HG03025 (cell line): ENCODE measurements around the gene USP36.
"Not testable (repeated sequence)": the region's sequence is repeated elsewhere in the genome, so short reads cannot be mapped to it uniquely, and the experiment has no call there.

Experiments used
- ATAC-seq: cut with Tn5 transposase; IDR thresholded peaks from one replicate; pipeline ENCODE4 v1.9.1; 2021; ENCODE audit warnings: mild to moderate bottlenecking, moderate library complexity; ENCODE audit not compliant: unreplicated experiment, low FRiP score

The USP36 gene

DNA sequence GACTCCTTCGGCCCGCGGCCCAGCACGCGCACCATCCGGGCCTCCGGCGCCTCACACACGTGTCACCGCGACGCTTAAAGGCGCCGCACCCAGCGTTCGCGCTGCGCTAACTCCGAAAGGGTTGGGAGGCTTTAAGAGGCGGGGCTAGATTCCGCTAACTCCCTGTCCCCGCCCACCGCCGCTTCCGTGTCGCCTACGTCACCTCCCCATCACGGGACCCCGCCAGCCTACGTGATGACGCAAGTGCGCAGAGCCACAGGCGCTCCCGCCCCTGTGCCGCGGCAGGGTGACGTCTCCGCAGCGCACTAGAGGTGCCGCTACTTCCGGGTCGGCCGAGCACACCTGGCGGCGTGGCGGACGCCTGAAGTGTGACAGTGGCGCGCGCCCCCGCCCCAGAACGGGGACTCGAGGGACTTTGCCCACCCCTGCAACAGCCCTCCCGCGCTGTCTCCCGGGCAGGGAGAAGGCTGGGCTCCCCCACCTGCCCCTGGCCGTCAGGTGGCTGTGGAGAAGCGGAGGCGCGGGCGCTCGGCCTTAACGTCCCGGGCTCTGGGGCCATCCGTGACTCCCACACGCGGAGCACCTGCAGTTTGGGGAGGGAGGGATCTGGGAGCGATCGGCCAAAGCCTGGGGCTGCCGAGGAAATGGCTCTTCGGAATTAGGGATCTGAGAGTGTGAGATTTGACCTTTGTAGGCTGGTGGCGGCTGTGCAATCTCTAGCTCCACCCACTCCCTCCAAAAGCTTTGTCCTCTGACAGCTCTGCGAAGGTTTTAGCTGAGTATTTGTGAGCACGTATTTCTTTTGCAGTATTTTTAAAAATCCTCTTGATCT, at the start of gene USP36:
TSS of gene USP36 (minus strand) at position 35 of the 832 bp plus-strand sequence. CDS start 4,451 bp downstream, outside the sequence.
- peak; percentile 81 for ATAC-seq

DNA sequence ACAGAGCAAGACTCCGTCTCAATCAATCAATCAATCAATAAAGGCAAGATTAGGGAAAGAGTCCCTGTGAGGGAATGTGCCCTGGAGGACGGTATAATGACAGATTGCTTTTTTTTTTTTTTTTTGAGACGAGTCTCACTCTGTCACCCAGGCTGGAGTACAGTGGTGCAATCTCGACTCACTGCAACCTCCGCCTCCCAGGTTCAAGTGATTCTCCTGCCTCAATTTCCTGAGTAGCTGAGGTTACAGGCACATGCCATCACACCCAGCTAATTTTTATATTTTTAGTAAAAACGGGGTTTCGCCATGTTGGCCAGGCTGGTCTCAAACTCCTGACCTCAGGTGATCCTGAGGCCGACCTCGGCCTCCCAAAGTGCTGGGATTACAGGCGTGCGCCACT, 49.5 kb upstream of the USP36 start:
- not testable (repeated sequence) for ATAC-seq

DNA sequence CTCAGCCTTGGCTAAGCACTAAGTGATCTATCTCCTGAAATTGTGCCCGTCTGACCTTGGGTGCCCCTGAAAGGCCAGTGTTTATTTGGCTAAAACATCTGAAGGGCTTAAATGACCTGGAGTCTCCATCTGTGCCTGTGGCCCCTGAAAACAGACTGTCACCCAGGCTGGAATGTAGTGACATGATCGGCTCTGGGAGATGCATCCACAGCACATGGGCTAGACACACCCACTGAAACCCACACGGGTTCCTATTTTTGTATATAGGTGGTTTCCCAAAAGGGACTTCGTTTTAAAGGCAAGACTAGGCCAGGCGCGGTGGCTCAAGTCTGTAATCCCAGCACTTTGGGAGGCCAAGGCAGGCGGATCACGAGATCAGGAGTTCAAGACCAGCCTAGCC, 48.9 kb upstream of the USP36 start:
- no peak for ATAC-seq

DNA sequence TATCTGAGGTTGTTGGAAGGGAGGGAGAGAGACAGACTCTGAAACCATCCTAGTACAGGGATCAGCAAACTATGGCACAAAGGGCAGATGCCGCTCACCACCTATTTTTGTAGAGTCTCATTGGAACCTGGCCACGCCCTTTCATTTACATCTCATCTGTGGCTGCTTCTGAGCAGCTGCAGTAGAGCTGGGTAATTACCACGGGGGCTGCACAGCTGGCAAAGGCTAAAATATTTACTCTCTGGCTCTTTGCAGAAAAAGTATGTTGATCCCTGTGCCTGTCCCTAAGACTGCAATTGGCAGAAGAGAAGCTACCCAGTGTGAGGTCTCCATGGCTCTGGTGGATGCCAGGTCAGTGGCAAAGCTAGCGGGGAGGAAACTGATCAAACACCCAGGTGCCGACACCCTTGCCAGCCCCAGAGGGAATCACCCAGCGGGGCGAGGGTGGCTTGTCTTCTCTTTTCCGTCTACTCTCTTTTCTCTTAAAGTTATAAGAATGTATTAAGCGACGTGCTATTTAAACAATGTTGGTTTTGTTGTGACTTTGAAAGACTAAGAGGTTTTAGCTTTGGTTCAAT, 48.4 kb upstream of the USP36 start:
- ATAC-seq: no peak

DNA sequence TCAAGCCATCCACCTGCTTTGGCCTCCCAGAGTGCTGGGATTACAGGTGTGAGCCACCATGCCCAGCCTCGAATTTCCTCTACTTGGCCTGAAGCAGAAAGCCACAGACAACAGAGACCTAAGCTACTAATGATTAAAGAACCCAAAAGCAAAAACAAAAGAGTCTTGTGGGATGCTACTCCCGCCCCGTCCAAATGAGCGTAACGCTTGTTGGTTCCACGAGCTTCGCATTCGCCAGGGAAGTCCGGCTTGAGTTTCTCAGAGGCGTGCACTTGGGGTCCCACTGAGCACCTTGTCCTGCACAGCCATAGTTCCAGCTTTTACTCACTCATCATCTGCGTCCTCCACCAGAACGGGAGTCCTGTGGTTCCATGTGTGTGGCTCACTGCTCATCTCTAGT, 46.3 kb upstream of the USP36 start:
- no peak for ATAC-seq

DNA sequence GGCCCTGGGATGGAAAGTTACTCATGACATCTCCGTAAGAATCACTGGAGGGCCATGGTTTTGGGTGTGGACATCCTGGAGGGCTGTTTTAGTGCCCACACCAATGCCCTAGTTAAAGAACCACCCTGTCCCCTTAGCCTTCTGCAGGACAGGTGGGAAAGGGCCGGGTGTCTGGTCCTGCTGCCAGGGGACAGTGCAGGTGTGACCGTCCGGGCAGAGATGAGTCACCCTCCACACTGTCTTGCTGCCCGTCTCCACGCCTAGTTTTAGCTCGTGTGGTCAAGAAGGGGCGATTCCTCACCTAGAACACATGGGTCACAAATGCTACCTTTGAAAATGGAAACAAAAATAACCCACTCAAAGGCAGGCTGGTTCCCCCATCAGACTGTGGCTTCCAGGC, 45.3 kb upstream of the USP36 start:
- ATAC-seq: no peak

DNA sequence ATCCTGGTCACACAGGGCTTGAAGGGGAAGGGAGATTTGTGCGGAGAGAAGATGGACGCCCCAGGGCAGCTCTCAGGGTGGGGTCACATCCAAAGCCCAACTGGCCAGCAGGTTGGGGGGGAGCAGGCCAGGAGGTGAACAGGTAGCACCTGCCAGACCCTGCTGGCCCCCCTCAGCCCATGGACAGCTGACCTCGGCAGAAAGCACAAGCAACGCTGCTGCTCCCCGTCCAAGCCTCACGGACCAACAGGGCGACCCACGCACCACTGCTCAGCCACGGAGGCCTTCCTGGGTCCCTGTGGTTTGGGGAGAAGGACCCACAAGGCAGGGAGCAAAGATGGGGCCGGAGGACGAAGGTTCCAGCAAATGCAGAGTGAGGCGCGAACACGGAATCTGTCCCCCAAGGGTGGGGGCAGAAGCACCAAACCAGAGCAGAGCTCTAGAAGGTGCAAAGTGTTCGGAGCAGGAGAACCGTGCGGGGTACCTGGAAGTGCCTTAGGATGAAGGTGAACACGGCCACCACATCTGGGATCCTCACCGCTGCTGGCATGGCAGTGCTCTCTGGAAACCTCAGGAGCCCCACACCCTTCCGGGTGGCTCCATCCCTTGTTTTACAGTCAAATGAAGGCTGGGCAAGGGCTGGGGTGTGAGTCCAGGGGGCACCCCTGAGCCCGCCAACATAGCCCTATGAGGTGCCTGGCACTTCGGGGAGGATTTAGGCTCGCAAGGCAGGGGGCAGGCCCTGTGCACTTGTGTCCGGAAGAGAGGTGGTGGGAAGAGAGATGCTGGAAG, 44.5 kb upstream of the USP36 start:
- no peak for ATAC-seq

DNA sequence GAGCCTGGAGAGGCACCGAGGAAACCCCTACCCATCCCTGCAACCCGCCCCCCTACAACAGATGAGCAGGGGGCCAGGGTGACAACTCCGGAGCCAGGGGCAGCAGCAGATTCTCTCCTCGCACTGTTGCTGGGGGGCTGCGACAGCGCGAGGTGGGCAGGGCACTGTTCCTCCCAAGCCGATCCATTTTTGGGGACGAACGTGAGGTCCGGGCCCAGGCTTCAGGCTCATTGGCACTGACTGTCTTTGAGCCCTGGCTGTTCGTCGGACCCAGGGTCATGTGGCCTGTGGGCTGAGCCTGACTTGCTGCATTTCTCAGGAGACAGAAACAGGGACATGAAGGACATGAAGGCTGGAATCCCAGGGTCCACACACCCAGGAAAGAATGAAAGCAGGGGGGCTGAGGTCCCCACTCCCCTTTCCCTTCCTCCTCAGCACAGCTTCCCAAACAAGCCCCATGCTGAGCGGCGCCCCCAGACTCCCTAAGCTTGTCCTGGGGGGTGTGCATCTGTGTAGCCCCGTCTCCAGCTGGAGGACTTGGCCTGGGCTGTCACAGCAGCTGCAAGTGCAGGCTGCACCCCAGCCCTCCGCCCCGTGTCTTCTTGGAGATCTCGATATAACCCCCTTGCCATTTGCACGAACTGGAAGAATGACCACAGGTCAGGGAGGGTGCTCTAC, 43.7 kb upstream of the USP36 start:
- no peak for ATAC-seq

DNA sequence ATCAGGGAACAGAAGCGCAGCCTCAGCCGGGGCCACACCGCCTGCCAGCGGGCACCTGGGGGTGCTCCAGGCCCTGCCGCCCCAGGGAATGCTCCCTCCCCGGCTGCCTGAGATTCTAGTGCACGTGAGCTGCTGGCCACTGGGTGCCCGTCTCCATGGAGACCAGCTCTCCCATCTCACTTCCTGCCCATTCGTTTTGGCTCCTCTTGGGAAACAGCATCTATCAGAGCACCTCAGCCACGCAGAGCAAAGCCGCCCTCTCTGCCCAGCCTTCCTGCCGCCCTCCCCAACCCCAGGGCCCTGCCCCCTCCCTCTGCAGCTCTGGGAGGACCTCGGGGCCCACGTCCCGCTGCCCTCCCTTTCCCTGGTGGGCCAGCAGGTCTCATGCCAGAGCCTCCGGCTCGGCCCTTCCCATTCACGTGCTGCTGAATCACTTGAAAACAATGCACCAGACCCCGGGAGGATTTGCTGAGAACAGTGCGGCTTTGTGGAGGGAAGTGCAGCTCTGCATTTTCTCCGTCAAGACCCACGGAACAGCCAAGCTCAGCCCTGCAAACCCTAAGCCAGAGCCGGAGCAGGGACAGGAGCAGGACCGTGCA, 43.0 kb upstream of the USP36 start:
- no peak for ATAC-seq

DNA sequence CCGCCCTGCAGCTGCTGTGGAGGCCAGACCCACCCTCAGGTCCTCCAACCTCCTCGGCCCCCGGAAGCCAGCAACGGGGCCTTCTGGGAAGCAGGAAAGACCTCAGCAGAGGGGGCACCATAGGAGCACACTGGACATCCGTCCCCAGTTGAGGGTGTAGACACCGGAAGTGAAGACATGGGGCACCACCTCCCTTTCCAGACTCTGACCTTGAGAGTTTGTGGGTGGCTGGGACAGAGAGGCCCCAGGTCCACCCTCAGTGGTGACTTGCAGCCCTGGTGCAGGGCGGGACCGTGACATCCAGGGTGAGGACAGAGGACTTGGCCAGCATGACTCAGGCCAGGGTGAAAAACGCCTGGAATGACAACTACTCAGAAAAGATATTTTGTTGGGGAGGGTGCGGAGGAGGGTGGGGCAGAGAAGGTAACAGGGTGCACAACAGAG, 42.5 kb upstream of the USP36 start:
- ATAC-seq: no peak

DNA sequence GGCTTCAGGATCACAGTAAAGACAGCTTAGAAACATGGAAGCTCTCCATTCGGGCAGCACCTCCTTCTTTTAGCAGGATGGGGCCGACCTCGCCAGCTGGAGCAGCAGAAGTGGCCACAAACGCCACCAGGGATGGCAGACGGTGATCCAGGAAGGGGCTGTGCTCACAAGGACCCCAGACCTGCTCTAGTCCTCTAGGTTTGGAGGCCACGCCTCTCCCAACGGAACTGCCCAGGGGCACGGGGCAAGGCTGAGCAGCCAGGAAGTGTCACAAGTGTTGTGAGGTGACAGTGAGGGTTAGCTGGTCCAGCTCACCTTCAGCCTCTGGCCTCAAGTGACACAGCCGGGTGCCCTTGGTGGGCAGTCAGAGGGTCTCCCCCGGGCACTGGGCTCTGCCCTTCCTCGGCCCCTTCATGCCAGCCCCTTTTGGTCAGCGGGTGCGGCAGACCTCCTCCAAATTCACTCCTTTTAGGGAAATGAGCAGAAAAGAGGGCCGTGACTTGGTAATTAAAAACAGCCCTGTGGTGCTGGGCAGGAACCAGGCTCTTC, 42.0 kb upstream of the USP36 start:
- no peak for ATAC-seq

DNA sequence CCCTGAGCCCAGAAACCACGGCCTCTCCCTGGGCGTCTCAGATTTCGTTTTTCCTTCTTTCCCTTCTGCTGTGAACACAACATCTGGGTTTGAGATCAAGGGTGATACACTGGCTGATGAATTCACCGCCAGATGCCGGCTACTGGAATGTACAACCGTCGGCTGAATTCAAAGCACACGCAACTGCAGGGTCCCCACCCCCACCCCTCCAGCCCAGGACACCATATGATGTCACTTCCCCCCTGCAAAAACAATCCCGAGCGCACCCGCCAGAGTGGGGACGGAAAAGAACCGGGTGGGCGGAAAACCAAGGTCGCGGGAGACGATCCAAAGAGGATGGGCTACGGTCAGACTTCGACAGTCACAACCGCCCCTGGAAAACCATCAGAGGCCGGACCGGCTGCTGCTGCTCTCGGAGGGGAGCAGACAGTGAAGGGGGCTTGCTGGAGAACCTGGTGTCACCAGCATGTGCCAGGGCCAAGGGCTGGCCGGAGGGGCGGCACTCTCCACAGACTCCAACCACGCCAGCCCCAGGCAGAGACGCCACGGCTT, 39.1 kb upstream of the USP36 start:
- no peak for ATAC-seq

DNA sequence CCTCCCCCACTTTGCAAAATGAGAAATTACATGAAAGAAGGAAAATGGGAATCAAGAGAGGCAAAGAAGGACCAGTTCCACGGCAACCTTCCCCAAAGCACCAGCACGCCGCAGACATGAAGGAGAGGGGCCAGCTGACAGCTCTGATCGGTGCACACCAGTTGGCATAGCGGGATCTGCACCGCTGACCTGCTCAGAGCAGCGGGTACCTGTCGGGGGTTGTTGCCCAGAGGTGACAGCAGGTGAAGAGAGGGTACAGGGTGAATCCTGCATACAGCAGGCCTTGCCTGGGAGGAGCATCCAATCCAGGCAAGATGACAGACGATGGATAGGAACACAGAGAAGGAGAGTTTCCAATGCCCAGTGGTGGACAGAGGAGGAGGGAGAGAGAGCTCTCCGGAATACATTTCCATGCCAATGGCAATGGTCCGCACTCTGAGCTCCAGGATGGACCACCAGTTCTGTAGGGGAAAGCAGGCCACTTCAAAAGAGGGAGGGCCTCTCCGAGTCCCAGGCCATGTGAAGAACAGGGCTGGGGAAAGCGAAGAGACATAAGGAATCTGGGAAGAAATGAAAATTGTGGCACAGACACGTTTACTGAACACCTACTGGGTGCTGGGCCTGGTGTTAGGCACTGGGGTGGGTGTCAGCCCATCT, 38.4 kb upstream of the USP36 start:
- no peak for ATAC-seq

DNA sequence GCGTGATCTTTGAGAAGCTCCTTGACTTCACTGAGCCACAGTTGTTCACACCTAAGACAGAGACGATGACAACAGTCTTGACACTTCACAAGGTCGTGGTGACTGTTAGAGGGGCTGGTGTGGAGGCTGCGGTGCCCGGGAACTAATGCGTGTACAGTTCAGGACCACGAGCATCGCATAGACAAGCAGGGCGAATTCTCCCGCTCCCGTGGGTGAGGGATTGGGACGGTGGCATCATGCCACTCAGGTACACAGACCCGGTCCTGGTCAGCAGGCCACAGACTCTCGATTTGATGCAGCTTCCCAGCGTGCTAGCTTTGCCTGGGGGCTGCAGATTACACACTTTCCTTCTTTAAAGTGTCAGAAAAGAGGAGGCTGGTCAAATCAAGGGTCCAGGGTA, 37.6 kb upstream of the USP36 start:
- ATAC-seq: no peak

DNA sequence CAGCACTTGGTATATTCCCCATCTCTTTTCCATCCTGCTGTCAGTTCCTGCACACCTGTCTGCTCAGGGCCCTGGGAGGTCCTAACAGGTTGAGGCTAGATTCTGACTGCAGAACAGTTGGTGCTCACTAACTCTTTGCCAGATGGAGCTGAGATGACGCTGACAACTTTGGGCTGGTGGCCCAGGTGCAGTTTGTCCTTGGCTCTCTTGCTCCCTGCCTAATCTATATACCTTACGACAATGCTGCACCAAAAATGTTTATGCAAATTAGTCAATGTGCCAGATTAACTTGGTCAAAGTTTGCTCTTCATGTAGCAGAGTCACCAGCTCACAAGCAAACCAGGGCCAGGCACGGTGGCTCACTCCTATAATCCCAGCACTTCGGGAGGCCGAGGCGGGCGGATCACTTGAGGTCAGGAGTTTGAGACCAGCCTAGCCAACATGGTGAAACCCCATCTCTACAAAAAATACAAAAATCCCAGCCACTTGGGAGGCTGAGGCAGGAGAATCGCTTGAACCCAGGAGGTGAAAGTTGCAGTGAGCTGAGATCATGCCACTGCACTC, 36.4 kb upstream of the USP36 start:
- not testable (repeated sequence) for ATAC-seq

DNA sequence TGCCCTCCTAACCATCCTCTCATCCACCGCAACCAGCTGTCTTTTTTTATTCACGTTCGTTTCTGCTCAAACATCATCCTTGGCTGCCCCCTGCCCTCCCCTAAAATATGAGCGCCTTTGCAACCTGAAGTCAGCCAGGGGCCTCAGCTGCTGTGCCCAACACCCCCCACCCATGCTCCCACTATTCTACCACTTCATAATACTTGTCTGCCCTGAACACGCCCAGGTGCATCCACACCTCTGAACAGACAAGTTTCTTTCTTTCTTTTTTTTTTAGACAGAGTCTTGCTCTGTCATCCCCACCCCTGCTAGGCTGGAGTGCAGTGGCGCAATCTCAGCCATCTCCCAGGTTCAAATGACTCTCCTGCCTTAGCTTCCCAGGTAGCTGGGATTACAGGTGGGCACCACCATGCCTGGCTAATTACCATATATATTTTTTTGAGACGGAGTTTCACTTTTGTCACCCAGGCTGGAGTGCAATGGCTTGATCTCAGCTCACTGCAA, 35.5 kb upstream of the USP36 start:
- no peak for ATAC-seq

DNA sequence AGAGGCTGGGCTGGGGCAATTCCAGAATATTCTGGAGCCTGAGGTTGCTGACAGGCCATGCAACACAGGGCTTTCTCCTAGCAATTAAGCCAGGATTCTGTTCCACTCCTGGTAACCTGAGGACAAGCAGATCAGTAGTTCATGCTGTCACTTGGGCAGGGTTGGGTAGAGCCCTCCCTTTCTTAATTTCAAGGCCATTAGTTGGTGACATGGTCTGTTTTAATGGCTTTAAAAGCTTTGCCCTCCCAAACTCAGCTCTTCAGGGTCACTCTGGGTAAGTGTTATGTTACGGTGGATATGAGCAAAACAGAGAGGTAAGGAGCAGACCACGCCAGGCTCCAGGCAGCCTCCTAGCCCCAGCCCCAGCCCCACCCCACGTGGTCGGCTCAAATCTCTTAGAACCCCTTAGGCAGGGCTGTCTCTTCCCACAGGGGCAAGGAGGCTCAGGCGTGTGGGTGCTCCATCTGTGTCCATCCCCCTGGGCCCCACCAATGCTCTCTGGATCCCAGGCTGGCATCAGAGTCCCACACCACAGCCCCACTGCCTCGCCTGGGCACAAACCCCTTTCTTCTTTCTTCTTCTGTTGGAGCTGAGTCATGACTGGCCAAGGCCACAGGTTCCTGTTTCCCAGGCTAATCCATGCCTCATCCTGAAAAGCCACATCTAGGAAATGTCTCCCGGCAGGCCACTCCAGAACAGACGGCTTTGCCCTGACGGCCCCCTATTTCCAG, 34.9 kb upstream of the USP36 start:
- no peak for ATAC-seq
